Body of pancreas (tissue), 4 donors: ENCODE measurements around the gene RNF6. TPM values are rescaled to one million over a fixed set of nuclear protein-coding genes. Genes with fewer than 3 reads are reported as not detected.
A peak's percentile ranks its signal among the peaks of the same experiment; 100 is the strongest.

Experiments
- ATAC-seq: fragments of 150-250 bp; one replicate; pipeline ENCODE4 v1.9.1; 2016
- DNase-seq, 4 donors: peaks; one replicate each; pipeline ENCODE4 v3.0.0-alpha.2; 2019
- H3K27ac ChIP-seq, 4 donors: fragments of 200-600 bp; sonication (generic); 1 replicate in 3 of 4; 2 replicates in 1 of 4; pipeline versions ENCODE4 v1.5.1 to v1.6.1; 2016 to 2019; ENCODE audit warnings: mild to moderate bottlenecking in 1 of 4, mixed read lengths in 1 of 4, moderate library complexity in 1 of 4
- H3K27me3 ChIP-seq, 2 donors: fragments of 200-600 bp; sonication (generic); one replicate each; pipeline ENCODE4 v1.6.0; 2016; ENCODE audit warnings: mild to moderate bottlenecking in 1 of 2
- H3K36me3 ChIP-seq, 2 donors: fragments of 200-600 bp; sonication (generic); replicated peaks in 1 of 2; 2 replicates each; pipeline ENCODE4 v1.5.1; 2016; ENCODE audit warnings: low read depth in 2 of 2; ENCODE audit not compliant: insufficient read depth in 1 of 2
- H3K4me1 ChIP-seq: fragments of 200-600 bp; sonication (generic); one replicate; pipeline ENCODE4 v1.6.0; 2016
- H3K4me3 ChIP-seq, 2 donors: fragments of 200-600 bp; sonication (generic); 1 replicate in 1 of 2; 2 replicates in 1 of 2; pipeline ENCODE4 v1.5.1; 2016 to 2019
- H3K9me3 ChIP-seq, 3 donors: fragments of 200-600 bp; sonication (generic); 1 replicate in 2 of 3; 2 replicates in 1 of 3; pipeline ENCODE4 v1.5.1; 2016
- POLR2A ChIP-seq, 3 donors: fragments of 450-650 bp; IDR thresholded peaks; one replicate each; pipeline ENCODE4 v1.6.1; 2016; ENCODE audit warnings: antibody characterized with exemption in 3 of 3, mild to moderate bottlenecking in 2 of 3
- WGBS, 2 donors: methylation state at CpG; one replicate each; pipeline ENCODE4 v1.1.5; 2017; 5-methylcytosine and 5-hydroxymethylcytosine counted together
- intact Hi-C: fragments of 100-400 bp; cut with DNase I; formaldehyde crosslinking; loops from one replicate; pipeline ENCODE4 v1.15.1; 2023
- total RNA-seq, 2 donors: library from RNA; depleted of rRNA; stranded (reverse); fragments of >200 nt; gene quantifications; one replicate each; pipeline ENCODE4 v1.1.0, GENCODE V29; 2016
- TF ChIP-seq, protein P1 (sequence below), 7 experiments: fragments of 450-650 bp in 4 of 7; fragments of 200-600 bp in 3 of 7; sonication (generic) in 3 of 7; IDR thresholded peaks; one replicate each; pipeline ENCODE4 v1.5.1; 2016 to 2019; ENCODE audit warnings: antibody characterized with exemption in 7 of 7

RNF6 gene
- 10 to 100 TPM in 1 of 2 donors, 1 to 10 TPM in 1; 6.9 to 13.0 TPM for total RNA-seq

DNA sequence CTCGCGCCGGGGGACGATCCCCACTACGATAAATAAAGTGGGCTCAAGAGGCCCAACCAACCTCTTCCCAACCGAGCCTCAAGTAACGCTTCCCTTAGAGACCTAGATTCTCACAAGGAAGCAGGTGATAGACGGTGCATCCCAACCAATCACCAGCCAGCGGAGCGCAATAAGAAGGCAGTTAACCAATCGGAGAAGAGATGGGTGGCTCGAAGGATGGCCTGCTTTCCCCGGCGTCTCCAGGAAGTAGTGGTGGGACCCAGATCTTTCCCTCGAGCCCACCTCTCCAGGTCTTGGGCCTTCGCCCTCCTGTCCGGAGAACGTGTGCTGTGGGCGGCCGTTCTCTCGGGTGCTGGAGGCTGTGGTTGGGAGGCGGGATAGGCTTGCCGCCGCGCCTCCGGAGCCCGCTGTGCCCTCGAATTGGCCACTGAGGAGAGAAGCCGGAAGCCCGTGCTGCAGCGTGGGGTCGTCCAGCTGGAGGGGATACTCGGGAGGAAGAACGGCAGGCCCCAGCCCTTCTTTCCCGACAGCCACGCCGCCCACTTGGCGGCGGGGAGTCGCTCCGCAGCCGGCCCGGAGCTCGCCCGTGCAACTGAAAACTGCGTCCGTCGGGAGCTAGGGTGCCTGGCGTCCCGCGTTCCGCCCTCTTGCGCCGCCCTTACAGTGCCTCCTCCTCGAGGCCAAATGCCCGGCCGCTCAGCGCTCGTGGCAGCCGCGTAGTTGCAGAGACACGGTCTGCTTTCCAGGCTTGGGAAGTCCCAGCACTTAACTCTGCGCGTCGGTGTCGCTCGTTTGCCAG is at the start of gene RNF6:
Gene RNF6, minus strand, starts transcription at position 594 of the 799 bp plus-strand sequence. CDS start 2,665 bp downstream, outside the sequence.
- intact Hi-C loops, result no loop called here
- TF ChIP-seq, protein P1, sequence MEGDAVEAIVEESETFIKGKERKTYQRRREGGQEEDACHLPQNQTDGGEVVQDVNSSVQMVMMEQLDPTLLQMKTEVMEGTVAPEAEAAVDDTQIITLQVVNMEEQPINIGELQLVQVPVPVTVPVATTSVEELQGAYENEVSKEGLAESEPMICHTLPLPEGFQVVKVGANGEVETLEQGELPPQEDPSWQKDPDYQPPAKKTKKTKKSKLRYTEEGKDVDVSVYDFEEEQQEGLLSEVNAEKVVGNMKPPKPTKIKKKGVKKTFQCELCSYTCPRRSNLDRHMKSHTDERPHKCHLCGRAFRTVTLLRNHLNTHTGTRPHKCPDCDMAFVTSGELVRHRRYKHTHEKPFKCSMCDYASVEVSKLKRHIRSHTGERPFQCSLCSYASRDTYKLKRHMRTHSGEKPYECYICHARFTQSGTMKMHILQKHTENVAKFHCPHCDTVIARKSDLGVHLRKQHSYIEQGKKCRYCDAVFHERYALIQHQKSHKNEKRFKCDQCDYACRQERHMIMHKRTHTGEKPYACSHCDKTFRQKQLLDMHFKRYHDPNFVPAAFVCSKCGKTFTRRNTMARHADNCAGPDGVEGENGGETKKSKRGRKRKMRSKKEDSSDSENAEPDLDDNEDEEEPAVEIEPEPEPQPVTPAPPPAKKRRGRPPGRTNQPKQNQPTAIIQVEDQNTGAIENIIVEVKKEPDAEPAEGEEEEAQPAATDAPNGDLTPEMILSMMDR (IDR thresholded peaks at IDR 0.05), result peak in 3 of 7 experiments; percentile 19 to 35 (median 30)
- TF ChIP-seq POLR2A (IDR thresholded peaks at IDR 0.05), result peak; percentile 55 to 89 (median 83)
- WGBS, 2 donors, result 0% methylated on average over 14 to 58 of the region's 67 CpGs
- H3K27me3 ChIP-seq, result no peaks in the 10 kb centered on the region
- H3K36me3 ChIP-seq, result peaks cover 0 to 13% of the 10 kb centered on the region in 2 donors
- no peaks in the 10 kb centered on the region for H3K9me3 ChIP-seq
- H3K27ac ChIP-seq, result peak within 1 kb of the TSS; percentile 87 to 99 (median 93)
- peak; percentile 94 to 98 (median 96) for DNase-seq
- peak; percentile 98 for ATAC-seq
- peaks cover 24% of the 10 kb centered on the region for H3K4me1 ChIP-seq
- peak within 1 kb of the TSS; percentile 64 to 85 for H3K4me3 ChIP-seq

DNA sequence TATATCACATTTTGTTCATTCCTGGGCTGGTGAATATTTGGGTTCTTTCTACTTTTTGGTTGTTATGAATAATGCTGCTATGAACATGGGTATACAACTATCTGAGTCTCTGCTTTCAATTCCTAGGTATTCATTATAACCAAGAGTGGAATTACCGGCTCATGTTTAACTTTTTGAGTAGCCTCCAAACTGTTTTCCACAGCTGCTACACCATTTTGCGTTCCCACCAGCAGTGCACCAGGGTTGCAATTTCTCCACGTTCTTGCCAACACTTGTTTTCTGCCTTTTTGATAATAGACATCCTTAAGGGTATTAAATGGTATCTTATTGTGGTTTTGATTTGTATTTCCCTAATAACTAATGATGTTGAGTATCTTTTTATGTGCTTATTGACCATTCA is 48.6 kb upstream of the RNF6 start:
- Histone ChIP-seq H3K9me3 (no peaks in the 10 kb centered on the region), H3K4me1 (peaks cover 25% of the 10 kb centered on the region), H3K27ac (peak overlapping the region; percentile 6 to 78 (median 42)), H3K27me3 (no peaks in the 10 kb centered on the region), H3K4me3 (no peak overlapping the region), H3K36me3 (no peaks in the 10 kb centered on the region)
- intact Hi-C loops, result no loop called here
- peak; percentile 62 to 76 (median 70) for DNase-seq
- peak; percentile 86 for ATAC-seq
- 49 to 50% methylated on average over 3 of the region's 3 CpGs for WGBS, 2 donors
- peak in 1 of 3 donors; percentile 11 for TF ChIP-seq POLR2A (IDR thresholded peaks at IDR 0.05)
- TF ChIP-seq, protein P1 (IDR thresholded peaks at IDR 0.05), result no peak

DNA sequence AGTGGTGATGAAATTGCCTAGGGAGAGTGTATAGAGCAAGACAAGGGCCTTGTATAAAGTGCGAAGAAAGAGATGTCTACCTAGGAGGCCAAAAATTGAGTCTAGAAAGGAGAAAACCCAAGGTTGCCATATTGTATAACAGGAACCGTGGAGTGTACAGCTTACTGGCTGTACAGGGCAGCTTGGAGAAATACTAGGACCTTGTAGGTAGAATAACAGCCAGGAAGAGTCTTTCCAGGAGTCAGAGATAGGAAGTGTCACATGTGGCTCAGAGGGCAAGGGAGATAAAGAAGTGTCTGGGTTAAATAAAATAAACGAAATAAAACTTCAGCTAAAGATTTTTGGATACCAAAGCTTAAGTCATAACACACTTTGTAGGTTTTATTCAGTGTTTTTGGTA is 44.2 kb upstream of the RNF6 start:
- ATAC-seq (no peak), DNase-seq (no peak)
- Histone ChIP-seq H3K36me3 (no peaks in the 10 kb centered on the region), H3K27me3 (no peaks in the 10 kb centered on the region), H3K4me3 (no peak overlapping the region), H3K9me3 (no peaks in the 10 kb centered on the region), H3K27ac (no peak overlapping the region), H3K4me1 (peaks cover 33% of the 10 kb centered on the region)
- TF ChIP-seq POLR2A (IDR thresholded peaks at IDR 0.05), result no peak
- TF ChIP-seq, protein P1 (IDR thresholded peaks at IDR 0.05), result no peak
- intact Hi-C loops, result no loop called here
- WGBS, 2 donors, result 58 to 64% methylated on average over 3 of the region's 3 CpGs

DNA sequence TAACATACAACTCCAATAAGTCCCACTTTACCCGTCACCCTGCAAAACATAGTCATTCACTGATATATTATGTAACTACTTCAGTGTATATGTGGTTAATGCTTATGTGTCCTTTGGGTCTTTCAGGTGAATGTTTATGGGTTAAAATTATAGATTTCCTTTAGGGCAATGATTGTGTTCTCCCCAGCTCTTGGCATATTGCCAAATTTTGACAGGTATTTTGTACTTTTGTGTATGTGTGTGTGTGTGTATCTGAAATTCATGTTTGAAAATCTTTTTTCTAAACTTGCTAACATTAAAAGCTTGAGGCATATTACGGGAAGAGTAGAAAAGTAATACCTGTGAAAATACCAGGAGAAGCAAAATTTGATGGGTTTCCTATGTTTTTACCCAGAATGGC is 40.0 kb upstream of the RNF6 start:
- intact Hi-C loops, result no loop called here
- Histone ChIP-seq H3K27ac (no peak overlapping the region), H3K4me3 (no peak overlapping the region), H3K27me3 (no peaks in the 10 kb centered on the region), H3K9me3 (no peaks in the 10 kb centered on the region), H3K4me1 (peaks cover 19% of the 10 kb centered on the region), H3K36me3 (no peaks in the 10 kb centered on the region)
- no peak for TF ChIP-seq POLR2A (IDR thresholded peaks at IDR 0.05)
- TF ChIP-seq, protein P1 (IDR thresholded peaks at IDR 0.05), result no peak
- ATAC-seq (no peak), DNase-seq (no peak)
- WGBS, 2 donors, result 92 to 95% methylated on average over 2 of the region's 2 CpGs
